Measurements from ENCODE around the gene TNFRSF8. TPM values are rescaled to one million over a fixed set of nuclear protein-coding genes. Genes with fewer than 3 reads are reported as not detected.

Gene TNFRSF8
- total RNA-seq, 2 donors from 2014 or later: 0.32 to 4.7 TPM

DNA sequence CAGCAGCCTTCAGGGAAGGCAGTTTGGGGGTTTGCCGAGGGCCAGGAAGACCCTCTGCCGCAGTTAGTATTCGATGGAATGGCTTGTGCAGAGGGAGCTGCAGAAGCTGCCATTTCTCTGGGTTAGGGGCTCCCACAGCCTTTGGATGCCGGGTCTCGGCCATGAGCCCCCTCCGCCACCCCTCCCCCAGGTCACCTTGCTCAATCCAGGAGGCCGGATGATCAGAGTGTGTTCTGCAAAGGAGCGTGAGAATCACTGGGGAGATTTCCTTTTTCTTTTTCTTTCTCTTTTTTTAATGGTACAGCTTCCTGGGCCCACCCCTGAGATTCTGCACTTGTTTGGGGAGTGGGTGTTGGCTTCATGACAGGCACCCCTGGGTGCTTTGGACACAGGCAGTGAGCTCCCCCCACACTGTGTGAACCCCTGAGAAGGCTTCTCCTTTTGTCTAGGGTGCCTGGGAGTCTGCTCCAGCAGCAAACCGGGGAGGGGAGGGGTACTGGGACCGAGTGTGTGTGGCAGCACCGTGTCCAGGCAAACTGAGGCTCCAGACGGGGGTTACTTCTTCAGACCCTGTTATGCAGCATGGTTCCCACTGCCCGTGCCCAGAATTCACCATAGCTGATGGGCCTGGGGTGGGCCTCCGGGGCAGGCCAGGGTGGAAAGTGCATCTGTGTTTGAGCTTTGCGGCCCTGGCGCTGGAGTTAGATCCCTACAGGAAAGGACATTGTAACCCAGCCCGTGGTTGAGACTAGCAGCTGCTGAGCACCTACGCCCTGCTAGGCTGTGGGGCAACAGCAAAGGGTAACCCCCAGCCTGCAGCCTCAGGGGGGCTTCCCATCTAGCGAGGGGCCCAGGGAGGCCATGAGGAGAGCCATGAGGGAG is 122.2 kb downstream of the TNFRSF8 start:
- TF ChIP-seq CTCF (IDR thresholded peaks at IDR 0.05) (no peak), POLR2AphosphoS5 (IDR thresholded peaks at IDR 0.05) (no peak), POLR2A (IDR thresholded peaks at IDR 0.05) (no peak)
- H3K4me1 ChIP-seq (replicated peaks): no peaks in the 10 kb centered on the region
- no peak overlapping the region for H3K4me3 ChIP-seq
- no peaks in the 10 kb centered on the region for H3K9me3 ChIP-seq
- peak overlapping the region; percentile 59 to 69 for H3K27ac ChIP-seq
- no peaks in the 10 kb centered on the region for H3K36me3 ChIP-seq
- no peak for DNase-seq (ENCODE audit: low spot score)
- H3K27me3 ChIP-seq (replicated peaks; ENCODE audit: insufficient read depth): no peaks in the 10 kb centered on the region
- 78% methylated on average over 19 of the region's 19 CpGs for WGBS
- intact Hi-C loops (cut with DNase I): no loop called here

DNA sequence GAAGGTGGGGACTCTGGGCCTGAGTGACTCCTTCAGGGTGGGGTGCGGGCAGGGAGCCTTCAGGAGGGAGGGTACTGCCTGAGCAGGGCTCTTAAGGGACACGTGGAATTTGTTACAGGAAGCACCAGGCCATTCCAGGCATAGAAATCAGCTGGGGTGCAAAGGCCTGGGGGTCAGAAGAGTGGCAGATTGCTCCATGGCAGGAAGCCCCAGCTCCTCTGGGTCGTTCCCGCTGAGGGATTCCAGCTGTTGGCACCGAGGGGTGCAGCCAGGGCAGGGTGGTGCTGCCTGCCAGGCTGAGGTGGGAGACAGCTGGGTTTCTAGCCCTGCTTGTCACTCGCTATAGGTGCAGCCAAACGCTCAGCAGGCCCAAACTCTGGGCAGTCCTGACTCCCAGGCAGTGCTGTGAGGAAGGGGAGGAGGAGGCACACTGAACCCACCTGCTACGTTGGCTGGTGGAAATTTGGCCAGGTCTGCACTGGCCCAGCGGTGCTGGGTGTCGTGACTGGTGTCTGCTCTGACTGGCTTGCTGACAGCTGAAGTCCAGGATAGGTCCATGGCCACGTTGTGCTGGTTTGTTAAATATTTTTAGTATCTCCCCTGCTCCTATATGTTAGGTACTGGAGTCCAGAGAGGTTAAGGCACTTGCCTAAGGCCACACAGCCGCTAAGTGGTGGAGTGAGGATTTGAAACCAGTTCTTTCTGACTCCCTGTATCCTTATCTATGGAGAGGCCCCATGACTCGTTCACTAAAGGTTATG is 123.0 kb downstream of the TNFRSF8 start:
- H3K27ac ChIP-seq: peak overlapping the region; percentile 16 to 69
- no peak for DNase-seq (ENCODE audit: low spot score)
- no peaks in the 10 kb centered on the region for H3K36me3 ChIP-seq
- intact Hi-C loops (cut with DNase I): no loop called here
- H3K27me3 ChIP-seq (replicated peaks; ENCODE audit: insufficient read depth): no peaks in the 10 kb centered on the region
- no peak for TF ChIP-seq CTCF (IDR thresholded peaks at IDR 0.05)
- TF ChIP-seq POLR2AphosphoS5 (IDR thresholded peaks at IDR 0.05): no peak
- no peak for TF ChIP-seq POLR2A (IDR thresholded peaks at IDR 0.05)
- no peak overlapping the region for H3K4me3 ChIP-seq
- 61% methylated on average over 12 of the region's 13 CpGs for WGBS
- H3K4me1 ChIP-seq (replicated peaks): no peaks in the 10 kb centered on the region
- H3K9me3 ChIP-seq: no peaks in the 10 kb centered on the region

DNA sequence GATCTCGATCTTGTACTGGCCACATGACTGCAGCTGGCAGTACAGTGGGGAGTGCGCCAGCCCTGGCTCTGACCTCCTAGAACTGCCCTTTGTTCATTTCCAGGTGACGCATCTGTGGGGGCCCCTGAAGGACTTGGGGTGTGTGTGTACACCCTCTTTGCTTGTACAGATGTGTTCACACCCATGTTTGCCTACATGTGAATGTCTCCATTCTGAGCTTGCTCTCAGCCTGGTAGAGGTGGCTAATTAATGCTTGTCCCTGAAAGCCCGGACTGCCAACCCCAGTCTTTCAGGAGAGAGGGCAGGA is 123.5 kb downstream of the TNFRSF8 start:
- Histone ChIP-seq H3K9me3 (no peaks in the 10 kb centered on the region), H3K27me3 (replicated peaks; ENCODE audit: insufficient read depth) (no peaks in the 10 kb centered on the region), H3K4me3 (no peak overlapping the region), H3K27ac (no peak overlapping the region), H3K4me1 (replicated peaks) (no peaks in the 10 kb centered on the region), H3K36me3 (no peaks in the 10 kb centered on the region)
- TF ChIP-seq POLR2A (IDR thresholded peaks at IDR 0.05): no peak
- TF ChIP-seq CTCF (IDR thresholded peaks at IDR 0.05): no peak
- TF ChIP-seq POLR2AphosphoS5 (IDR thresholded peaks at IDR 0.05): no peak
- intact Hi-C loops (cut with DNase I): no loop called here
- DNase-seq (ENCODE audit: low spot score): no peak
- WGBS: 75% methylated on average over 4 of the region's 4 CpGs

GRCh38 chr1:12188115-12188514 is 125.0 kb downstream of the TNFRSF8 start:
- 45% methylated on average over 3 of the region's 3 CpGs for WGBS
- DNase-seq (ENCODE audit: low spot score): no peak
- no peaks in the 10 kb centered on the region for H3K4me1 ChIP-seq (replicated peaks)
- no peak overlapping the region for H3K4me3 ChIP-seq
- no peak overlapping the region for H3K27ac ChIP-seq
- no peaks in the 10 kb centered on the region for H3K27me3 ChIP-seq (replicated peaks; ENCODE audit: insufficient read depth)
- H3K36me3 ChIP-seq: no peaks in the 10 kb centered on the region
- intact Hi-C loops (cut with DNase I): no loop called here
- no peaks in the 10 kb centered on the region for H3K9me3 ChIP-seq
- TF ChIP-seq CTCF (IDR thresholded peaks at IDR 0.05): no peak
- no peak for TF ChIP-seq POLR2AphosphoS5 (IDR thresholded peaks at IDR 0.05)
- no peak for TF ChIP-seq POLR2A (IDR thresholded peaks at IDR 0.05)
